HG02852 (cell line): ENCODE results near the gene RNF31.
A peak's percentile ranks its signal among the peaks of the same experiment; 100 is the strongest.

Experiments
- ATAC-seq: cut with Tn5 transposase; IDR thresholded peaks from one replicate; pipeline ENCODE4 v1.9.1; 2021; ENCODE audit warnings: mild to moderate bottlenecking, moderate library complexity; ENCODE audit not compliant: unreplicated experiment

RNF31 gene

DNA sequence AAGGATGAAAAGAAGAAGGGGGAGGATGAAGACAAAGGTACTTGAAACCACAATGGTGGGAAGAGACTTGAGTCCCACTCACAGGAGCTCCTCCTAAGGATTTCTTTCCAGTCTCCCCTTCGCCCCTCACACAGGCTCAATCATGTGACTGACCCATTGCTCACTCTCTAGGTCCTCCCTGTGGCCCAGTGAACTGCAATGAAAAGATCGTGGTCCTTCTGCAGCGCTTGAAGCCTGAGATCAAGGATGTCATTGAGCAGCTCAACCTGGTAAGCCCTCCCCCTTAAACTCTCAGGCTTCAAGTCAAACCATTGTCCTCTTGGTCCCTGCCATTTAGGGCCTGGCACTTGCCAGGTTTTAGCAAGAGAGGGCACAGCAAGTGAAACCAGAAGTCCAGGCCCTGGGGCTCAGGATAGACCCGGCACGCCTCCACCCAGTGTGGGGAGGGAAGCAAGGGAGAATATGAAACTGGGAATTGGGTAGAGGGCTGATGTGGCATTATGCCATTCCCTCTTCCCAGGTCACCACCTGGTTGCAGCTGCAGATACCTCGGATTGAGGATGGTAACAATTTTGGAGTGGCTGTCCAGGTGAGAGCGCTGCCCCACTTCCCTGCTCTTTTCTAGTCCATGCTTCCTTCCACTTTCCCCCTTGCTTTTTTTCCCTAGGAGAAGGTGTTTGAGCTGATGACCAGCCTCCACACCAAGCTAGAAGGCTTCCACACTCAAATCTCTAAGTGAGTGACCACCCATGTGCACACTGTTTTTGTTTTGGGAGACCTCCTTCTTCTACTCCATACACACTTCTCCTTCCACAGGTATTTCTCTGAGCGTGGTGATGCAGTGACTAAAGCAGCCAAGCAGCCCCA is 9.5 kb upstream of the RNF31 start:
- ATAC-seq: no peak

DNA sequence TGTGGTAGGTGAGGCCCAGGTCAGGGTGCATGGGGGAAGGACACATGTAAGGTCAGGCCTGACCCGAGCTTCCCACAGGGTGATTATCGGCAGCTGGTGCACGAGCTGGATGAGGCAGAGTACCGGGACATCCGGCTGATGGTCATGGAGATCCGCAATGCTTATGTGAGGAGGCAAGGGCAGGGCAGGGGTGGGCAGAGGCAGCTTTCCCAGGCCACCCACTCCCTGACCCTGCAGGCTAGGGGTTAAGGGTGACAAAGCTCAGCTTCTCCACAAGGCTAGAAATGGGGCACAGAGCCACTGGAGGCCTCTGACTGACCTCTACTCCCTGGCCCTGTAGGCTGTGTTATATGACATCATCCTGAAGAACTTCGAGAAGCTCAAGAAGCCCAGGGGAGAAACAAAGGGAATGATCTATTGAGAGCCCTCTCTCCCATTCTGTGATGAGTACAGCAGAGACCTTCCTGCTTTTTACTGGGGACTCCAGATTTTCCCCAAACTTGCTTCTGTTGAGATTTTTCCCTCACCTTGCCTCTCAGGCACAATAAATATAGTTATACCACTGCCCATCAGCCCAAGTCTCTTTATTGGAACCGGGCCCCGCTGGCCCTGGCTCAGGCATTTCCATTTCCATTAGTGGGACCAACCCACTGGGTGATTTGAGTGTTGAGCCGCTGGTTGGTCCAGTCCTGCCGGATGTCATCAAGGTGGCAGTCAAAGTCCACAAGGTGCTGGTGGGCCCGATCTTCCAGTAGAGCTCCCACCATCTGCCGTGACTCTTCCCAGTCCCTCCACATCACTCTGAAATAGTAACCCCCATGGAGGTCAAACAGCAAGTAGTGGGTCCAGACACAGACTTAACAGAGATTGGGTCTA is 8.7 kb upstream of the RNF31 start:
- no peak for ATAC-seq

DNA sequence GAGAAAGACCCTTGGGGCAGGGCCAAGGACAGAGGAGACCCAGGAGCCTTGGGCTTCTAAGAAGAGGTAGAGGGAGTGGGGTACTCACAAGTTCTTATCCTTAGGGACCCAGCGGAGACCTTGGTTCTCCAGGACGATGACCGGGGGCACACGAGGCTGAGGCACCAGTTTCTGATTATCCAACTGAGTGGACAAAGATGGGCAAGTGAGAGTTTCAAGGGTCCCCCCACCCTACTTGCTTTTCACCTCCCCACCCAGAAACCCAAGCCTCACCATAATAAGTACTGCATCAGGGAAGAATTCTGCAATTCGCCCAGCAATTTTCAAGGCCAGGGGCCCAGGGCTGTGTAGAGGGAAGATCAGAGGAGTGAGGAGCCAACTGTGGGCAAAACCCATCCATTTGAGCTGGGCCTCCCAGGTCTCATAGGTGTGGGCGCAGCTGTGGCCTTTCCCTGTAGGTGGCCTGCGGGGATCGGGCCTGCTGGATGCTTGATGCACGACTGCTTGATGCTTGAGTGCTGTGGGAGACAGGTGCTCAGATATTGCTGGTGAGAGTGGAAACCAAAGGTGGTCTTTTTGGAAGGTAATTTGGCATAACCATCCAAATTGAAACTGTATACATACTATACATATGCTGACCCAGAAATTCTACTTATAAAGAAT is 7.9 kb upstream of the RNF31 start:
- ATAC-seq: no peak

DNA sequence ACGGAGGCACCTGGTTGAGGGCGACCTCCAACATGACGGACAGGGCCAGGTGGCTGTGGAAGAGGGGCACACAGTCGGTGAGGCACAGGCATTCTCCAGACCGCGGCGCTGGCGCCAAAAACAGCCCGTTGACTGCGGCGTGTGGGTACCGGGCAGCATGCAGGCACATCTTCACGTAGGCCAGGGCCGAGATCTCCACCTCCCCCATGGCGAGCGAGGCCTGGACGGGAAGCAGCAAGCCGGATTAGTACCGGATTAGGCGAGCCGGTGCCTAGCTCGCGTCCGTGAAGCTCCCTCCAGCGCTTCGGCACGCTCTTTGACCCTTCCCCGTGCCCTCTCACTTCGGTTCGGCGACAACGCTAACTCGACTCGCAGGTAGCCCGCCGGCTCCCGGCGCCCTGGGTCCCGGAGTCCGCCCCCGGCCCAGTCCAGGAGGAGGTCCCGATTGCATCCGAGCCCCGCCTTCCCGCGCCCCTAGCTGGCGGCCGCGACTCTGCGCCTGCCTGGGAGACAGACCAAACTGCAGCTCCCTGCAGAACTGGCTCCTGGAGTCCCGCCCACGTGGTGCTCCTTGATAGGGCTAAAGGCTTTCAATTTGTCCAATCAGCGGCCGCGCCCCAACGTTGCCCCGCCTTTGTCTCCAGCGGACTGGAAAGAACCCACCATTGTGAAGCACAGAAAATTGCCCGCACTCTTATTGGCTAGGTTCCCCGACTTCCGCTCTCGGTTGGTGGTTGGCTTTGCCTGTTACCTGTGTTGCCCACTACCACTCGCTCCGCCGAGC is 6.0 kb upstream of the RNF31 start, which contains the start of gene EMC9:
Gene EMC9, minus strand, starts transcription at position 495 of the 784 bp plus-strand sequence. Its CDS starts 287 bp downstream, at position 208.
- peak; percentile 85 for ATAC-seq

DNA sequence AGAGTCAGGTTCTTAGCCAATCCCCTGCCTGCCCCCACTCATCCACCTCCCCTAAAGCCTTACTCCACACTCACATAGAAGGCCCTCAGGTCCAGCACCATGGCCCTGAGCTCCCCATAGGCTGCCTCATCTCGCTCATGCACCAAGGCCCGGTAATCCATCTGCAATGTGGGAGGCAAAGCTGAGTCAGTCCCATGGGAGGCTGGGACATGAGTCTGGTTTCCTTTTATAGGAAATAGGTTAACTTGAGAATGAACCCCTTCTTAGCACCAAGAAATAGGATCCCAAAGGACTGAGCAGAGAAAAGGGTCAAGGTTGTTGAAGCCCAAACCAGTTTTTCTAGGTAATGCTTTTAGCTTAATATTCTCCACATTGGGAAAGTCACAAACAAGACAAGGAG is 3.8 kb upstream of the RNF31 start:
- no peak for ATAC-seq

DNA sequence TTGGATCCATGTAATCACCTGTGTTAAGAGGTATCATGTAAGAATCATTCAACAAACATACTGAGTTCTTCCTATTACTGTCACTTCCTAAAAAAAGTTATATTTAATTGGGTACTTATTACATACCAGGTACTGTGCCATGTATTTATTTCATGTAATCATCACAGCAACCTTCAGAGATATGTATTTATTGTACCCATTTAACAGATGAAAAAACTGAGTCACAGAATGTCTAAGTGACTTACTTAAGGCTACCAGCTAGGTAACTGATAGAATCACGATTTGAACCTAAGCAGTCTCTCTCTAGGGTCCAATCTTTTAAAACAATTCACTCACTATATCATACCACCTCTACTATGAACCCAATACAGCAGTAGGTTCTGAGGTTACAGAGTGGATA is 2.8 kb upstream of the RNF31 start:
- no peak for ATAC-seq

DNA sequence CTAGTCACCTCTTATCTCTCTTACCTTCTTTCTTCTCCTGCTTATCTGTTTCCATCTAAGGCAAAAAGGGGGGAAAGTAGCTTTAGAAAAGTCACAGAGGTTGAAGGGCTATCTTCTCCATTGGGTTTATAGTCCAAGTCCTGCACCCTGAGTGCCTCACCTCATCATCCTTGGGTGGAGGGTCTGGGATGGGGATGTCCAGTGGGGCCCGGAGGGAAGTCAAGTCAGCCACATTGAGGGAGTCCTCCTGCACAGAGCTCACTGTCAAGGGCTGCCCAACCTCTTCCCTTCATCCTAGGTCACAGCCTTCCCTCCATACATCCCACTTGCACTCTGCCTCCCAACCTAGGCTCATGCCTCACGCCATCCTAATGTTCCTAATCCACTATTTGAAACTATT is 2.1 kb upstream of the RNF31 start:
- ATAC-seq: no peak

DNA sequence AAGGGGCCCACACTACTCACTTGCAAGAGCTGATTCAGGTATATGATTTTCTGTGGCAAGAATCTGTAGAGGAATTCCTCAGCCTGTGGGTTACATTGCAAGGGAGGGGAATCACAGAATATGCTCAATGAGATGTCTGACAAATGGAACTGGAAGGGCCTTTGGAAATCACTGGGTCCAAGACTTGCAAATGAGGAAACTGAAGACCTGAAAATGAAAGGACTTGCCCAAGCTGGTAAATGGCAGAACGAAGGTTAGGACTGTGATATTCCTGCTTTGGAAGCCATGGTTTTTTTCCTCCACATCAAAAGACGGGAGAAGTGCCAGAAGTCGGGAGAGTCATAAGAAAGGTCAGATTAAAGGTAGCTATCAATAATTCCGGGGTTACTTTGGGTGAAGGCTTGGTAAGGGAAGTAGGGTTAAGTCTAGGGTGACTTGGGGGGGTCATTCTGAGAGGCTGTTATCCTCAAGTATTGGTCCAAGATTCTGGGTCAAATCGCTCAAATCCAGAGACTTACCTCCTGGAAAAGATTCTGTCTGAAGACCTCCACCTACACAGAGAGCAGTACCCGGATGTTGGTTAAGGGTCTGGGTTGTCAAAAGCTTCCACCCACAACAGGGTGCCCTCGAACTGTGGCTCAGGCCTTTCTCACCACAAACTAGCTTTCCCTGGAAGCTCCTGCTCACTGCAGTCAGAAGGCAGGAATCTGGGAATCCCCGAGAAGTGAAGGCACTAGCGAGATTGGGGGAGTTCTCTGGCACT is 1.4 kb upstream of the RNF31 start:
- no peak for ATAC-seq

DNA sequence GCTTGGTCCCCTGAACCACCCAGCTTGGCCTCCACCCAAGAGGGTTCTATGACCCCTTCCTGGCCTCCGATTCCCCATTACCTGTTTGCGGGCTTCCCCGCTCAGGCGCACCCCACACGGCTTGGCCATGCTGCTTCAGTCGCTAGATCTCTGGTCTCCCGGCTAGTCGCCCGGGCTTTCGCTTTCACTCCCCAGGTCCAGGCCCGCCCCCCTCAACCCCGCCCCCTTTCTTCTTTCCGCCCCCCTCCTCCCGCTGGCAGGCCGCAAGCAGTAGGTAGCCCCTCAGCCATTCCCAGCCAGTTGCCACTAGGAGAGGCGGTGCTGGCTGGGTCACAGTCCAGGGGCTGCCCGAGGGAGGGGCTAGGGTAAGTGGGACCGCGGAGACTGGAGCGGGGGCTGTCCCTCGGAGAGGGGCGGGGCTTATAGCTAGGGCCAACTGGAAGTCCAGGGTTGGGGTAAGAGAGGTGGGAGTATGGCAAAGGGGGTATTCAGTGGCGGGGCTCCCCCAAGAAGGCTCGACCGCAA is 783 bp upstream of the RNF31 start, which contains the start of gene PSME2:
Gene PSME2, minus strand, starts transcription at position 158 of the 525 bp plus-strand sequence. Its CDS starts 29 bp downstream, at position 129.
- peak; percentile 56 for ATAC-seq

DNA sequence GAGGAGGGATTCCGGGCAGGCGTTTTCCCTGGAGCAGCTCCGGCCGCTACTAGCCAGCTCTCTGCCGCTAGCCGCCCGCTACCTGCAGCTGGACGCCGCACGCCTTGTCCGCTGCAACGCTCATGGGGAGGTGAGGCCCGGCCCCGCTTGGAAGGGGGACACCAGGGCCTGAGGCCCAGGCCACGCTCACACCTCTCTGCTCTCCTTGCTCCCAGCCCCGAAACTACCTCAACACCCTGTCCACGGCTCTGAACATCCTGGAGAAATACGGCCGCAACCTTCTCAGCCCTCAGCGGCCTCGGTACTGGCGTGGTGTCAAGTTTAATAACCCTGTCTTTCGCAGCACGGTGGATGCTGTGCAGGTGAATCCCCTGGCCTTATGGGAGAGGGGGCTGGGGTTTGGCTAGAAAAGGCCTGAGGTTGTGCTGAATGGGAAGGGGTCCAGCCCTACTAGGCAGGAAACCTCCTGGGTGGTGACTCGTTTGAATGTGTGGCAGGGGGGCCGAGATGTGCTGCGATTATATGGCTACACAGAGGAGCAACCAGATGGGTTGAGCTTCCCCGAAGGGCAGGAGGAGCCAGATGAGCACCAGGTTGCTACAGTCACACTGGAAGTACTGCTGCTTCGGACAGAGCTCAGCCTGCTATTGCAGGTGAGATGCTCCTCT is 597 bp downstream of the RNF31 start:
- ATAC-seq: no peak

DNA sequence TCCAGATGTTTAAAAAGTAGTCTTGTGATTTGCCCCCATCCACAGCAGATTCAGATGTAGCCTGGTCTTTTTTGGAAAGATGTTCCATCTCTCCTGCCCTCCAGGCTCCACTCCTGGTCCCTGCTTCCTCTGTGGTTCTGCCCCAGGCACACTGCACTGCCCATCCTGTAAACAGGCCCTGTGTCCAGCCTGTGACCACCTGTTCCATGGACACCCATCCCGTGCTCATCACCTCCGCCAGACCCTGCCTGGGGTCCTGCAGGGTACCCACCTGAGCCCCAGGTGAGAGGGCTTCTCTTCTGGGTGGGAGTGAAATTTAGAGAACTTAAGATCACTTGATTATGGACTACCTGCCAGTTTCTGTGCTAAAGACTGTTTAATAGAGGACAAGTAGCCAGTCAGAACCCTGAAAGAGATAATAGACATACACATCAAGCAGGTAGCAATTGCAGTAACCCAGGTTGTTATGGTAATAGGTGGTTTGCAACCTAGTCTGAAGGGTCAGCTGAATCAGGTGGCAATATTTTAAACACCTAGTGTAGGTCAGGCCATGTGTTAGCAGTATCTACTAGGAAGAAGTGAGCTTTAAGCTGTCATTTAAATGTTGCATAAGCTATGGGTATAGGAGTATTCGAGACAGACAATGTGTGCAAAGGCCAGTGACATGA is 2.1 kb downstream of the RNF31 start:
- ATAC-seq: no peak

DNA sequence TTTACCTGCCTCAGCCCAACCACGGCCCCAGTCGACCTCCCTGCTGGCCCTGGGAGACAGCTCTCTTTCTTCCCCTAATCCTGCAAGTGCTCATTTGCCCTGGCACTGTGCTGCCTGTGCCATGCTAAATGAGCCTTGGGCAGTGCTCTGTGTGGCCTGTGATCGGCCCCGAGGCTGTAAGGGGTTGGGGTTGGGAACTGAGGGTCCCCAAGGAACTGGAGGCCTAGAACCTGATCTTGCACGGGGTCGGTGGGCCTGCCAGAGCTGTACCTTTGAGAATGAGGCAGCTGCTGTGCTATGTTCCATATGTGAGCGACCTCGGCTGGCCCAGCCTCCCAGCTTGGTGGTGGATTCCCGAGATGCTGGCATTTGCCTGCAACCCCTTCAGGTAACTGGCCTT is 2.8 kb downstream of the RNF31 start:
- no peak for ATAC-seq

DNA sequence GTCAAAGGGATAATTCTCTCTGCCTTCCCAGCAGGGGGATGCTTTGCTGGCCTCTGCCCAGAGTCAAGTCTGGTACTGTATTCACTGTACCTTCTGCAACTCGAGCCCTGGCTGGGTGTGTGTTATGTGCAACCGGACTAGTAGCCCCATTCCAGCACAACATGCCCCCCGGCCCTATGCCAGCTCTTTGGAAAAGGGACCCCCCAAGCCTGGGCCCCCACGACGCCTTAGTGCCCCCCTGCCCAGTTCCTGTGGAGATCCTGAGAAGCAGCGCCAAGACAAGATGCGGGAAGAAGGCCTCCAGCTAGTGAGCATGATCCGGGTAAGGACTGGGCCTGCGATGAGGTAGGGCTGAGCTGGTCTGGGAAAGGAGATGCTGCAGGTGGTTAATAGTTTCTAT is 3.3 kb downstream of the RNF31 start:
- no peak for ATAC-seq

DNA sequence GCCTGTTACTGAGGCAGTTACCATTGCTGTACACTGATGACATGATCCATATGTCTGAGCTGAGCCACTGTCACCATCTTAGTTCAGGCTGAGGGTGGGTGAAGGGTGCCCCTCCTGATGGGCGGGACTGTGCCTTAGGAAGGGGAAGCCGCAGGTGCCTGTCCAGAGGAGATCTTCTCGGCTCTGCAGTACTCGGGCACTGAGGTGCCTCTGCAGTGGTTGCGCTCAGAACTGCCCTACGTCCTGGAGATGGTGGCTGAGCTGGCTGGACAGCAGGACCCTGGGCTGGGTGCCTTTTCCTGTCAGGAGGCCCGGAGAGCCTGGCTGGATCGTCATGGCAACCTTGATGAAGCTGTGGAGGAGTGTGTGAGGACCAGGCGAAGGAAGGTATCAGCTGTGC is 3.7 kb downstream of the RNF31 start:
- ATAC-seq: no peak

DNA sequence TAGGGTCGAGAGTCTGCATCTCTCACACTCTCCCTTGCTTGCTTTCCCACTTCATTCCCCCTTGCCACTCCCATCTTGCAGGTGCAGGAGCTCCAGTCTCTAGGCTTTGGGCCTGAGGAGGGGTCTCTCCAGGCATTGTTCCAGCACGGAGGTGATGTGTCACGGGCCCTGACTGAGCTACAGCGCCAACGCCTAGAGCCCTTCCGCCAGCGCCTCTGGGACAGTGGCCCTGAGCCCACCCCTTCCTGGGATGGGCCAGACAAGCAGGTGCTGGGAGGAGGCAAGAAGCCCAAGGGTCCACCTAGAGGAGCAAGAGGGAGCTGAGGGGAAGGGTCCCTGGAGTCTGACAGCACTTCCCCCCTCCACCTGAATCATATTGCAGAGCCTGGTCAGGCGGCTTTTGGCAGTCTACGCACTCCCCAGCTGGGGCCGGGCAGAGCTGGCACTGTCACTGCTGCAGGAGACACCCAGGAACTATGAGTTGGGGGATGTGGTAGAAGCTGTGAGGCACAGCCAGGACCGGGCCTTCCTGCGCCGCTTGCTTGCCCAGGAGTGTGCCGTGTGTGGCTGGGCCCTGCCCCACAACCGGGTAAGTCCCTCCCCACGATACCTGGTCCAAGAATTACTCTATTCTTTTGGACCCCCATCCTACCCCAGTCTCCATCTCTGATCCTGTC is 4.2 kb downstream of the RNF31 start:
- no peak for ATAC-seq

DNA sequence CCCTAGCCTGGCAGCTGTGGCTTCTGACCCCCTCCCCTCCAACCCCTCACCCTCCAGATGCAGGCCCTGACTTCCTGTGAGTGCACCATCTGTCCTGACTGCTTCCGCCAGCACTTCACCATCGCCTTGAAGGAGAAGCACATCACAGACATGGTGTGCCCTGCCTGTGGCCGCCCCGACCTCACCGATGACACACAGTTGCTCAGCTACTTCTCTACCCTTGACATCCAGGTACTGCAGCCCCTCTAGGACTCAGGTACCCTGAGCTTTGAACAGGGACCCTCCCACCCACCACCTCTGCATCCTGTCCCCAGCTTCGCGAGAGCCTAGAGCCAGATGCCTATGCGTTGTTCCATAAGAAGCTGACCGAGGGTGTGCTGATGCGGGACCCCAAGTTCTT is 7.8 kb downstream of the RNF31 start:
- no peak for ATAC-seq

DNA sequence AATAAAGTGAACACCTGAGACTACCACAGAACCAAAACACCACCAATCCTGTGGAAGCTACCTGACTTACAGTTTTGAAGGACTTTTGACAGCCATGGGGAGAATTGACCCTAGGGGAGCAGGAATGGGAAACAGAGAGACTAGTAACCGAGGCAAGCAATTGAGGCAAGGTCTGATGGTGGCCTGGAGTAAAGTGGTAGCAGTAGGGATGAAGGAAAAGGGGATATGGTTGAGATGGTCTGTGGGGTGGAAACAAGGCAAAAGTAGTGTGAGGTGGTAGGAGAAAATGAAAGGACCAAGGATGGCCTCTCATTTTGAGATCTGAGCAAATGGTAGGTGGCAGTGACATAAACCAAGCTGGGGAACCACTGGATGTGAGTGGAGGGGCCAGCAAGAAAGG is 9.5 kb downstream of the RNF31 start:
- no peak for ATAC-seq

DNA sequence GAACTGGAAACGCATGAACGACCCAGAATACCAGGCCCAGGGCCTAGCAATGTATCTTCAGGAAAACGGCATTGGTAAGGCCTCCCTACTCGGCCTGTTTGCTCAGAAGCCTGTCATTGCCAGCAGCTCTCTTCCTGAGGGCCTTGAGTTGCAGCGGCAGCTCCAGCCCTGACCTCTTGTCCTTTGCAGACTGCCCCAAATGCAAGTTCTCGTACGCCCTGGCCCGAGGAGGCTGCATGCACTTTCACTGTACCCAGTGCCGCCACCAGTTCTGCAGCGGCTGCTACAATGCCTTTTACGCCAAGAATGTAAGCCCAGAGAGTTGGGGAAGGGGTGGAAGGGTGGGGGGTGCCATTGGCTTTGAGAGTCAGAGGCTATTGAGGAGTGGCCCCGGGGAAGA is 10.0 kb downstream of the RNF31 start:
- ATAC-seq: no peak
